Measurements from ENCODE around the gene ZNF502. TPM values are rescaled to one million over a fixed set of nuclear protein-coding genes. Genes with fewer than 3 reads are reported as not detected.

Gene ZNF502
- total and polyA plus RNA-seq, 2 of the 13 experiments (the other 11 are each of a cell fraction or from before 2014, with no cell fraction given), result not detected

DNA sequence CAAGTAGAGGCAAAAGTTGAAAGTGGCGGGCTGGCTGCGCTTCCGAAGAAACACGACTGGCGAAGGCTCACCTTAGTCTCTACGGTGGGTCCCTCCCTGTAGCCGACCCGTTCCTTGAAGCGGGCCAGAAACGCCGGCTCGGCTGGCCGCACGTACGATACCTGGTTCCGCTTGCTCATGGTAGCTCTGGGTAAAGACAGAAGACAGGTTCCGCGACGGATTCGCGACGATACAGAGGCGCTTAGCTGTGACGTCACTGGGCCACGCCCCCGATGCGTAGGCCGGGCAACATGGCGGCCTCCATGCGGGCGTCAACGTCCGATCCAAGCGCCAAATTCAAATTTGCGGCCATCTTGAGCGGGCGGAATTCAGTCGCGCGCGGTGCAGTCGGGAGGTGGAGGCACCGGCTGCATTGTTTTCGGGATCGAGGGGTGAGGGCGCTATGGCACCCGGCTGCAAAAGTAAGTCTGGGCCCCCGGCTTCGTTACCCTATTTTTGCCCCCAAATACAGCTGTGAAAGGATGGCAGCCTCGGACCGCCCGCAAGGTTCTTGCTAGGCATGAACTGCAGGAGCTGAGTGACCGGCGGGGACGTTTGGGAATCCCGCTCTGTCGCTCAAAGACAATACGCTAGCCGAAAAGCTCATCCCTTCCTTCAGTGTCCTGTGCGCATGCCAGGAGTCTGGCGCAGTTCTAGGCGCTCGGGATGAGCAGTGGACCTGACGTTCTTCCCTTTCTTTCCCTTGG is 49.1 kb downstream of the ZNF502 start, which contains the start of the genes KIAA1143 and KIF15 (continued):
- TF ChIP-seq, protein P1, sequence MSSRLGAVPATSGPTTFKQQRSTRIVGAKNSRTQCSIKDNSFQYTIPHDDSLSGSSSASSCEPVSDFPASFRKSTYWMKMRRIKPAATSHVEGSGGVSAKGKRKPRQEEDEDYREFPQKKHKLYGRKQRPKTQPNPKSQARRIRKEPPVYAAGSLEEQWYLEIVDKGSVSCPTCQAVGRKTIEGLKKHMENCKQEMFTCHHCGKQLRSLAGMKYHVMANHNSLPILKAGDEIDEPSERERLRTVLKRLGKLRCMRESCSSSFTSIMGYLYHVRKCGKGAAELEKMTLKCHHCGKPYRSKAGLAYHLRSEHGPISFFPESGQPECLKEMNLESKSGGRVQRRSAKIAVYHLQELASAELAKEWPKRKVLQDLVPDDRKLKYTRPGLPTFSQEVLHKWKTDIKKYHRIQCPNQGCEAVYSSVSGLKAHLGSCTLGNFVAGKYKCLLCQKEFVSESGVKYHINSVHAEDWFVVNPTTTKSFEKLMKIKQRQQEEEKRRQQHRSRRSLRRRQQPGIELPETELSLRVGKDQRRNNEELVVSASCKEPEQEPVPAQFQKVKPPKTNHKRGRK (CRISPR knock-in tag; IDR thresholded peaks at IDR 0.05), result no peak
- no peak for TF ChIP-seq ZFP36 (IDR thresholded peaks at IDR 0.05; ENCODE audit: borderline replicate concordance, low read depth, low read length, partially characterized antibody)
- TF ChIP-seq ZNF10 (CRISPR knock-in tag; IDR thresholded peaks at IDR 0.05; ENCODE audit: borderline replicate concordance, low read depth), result no peak
- no peak for TF ChIP-seq ZFP82 (CRISPR knock-in tag; IDR thresholded peaks at IDR 0.05; ENCODE audit: borderline replicate concordance)
- peak; percentile 20; the same call in 1 of the 2 replicates for TF ChIP-seq BRD4 (CRISPR knock-in tag; IDR thresholded peaks at IDR 0.05)
- TF ChIP-seq POLR2G (IDR thresholded peaks at IDR 0.05; ENCODE audit: low read depth, low read length), result peak; percentile 91
- 0 out of 2 replicates have a peak, but pooled peaks have one; percentile 13 for TF ChIP-seq ZNF354B (CRISPR knock-in tag; IDR thresholded peaks at IDR 0.05)
- no peak for TF ChIP-seq ZNF432 (CRISPR knock-in tag; IDR thresholded peaks at IDR 0.05; ENCODE audit: borderline replicate concordance)
- no peak for TF ChIP-seq ZNF24 (IDR thresholded peaks at IDR 0.05)
- TF ChIP-seq HOXA5 (CRISPR knock-in tag; IDR thresholded peaks at IDR 0.05), result peak; percentile 84
- peak; percentile 95 for TF ChIP-seq ZNF772 (CRISPR knock-in tag; IDR thresholded peaks at IDR 0.05)
- TF ChIP-seq ZNF484 (CRISPR knock-in tag; IDR thresholded peaks at IDR 0.05; ENCODE audit: borderline replicate concordance, low read depth), result no peak
- TF ChIP-seq TOE1 (CRISPR knock-in tag; IDR thresholded peaks at IDR 0.05), result no peak; the same call in 1 of the 2 replicates
- no peak for TF ChIP-seq FOXA1 (IDR thresholded peaks at IDR 0.05)
- peak; percentile 35; the same call in 1 of the 2 replicates for TF ChIP-seq FOXA1 (CRISPR knock-in tag; IDR thresholded peaks at IDR 0.05)
- TF ChIP-seq, protein P2, sequence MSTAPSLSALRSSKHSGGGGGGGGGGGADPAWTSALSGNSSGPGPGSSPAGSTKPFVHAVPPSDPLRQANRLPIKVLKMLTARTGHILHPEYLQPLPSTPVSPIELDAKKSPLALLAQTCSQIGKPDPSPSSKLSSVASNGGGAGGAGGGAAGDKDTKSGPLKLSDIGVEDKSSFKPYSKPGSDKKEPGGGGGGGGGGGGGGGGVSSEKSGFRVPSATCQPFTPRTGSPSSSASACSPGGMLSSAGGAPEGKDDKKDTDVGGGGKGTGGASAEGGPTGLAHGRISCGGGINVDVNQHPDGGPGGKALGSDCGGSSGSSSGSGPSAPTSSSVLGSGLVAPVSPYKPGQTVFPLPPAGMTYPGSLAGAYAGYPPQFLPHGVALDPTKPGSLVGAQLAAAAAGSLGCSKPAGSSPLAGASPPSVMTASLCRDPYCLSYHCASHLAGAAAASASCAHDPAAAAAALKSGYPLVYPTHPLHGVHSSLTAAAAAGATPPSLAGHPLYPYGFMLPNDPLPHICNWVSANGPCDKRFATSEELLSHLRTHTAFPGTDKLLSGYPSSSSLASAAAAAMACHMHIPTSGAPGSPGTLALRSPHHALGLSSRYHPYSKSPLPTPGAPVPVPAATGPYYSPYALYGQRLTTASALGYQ (CRISPR knock-in tag; IDR thresholded peaks at IDR 0.05), result peak; percentile 44; the same call in 1 of the 2 replicates
- no peak for TF ChIP-seq U2AF1 (optimal IDR thresholded peaks at IDR 0.05; ENCODE audit: low read depth, low read length)
- TF ChIP-seq ZNF83 (CRISPR knock-in tag; IDR thresholded peaks at IDR 0.05; ENCODE audit: borderline replicate concordance), result 0 out of 2 replicates have a peak, but pooled peaks have one; percentile 51
- TF ChIP-seq ZC3H13 (CRISPR knock-in tag; IDR thresholded peaks at IDR 0.05), result 0 out of 2 replicates have a peak, but pooled peaks have one; percentile 44
- TF ChIP-seq MEIS2 (CRISPR knock-in tag; IDR thresholded peaks at IDR 0.05), result 0 out of 2 replicates have a peak, but pooled peaks have one; percentile 75
- TF ChIP-seq MYNN (CRISPR knock-in tag; IDR thresholded peaks at IDR 0.05; ENCODE audit: low read depth), result no peak
- TF ChIP-seq MED8 (CRISPR knock-in tag; IDR thresholded peaks at IDR 0.05; ENCODE audit: insufficient replicate concordance), result no peak
- TF ChIP-seq DPF2 (CRISPR knock-in tag; IDR thresholded peaks at IDR 0.05; ENCODE audit: borderline replicate concordance, low read depth), result no peak
- peak; percentile 70 for TF ChIP-seq ZBTB38 (CRISPR knock-in tag; IDR thresholded peaks at IDR 0.05)
- TF ChIP-seq ZMAT3 (CRISPR knock-in tag; conservative IDR thresholded peaks at IDR 0.05), result peak; percentile 84; the same call in 1 of the 2 replicates
- TF ChIP-seq MBNL3 (CRISPR knock-in tag; conservative IDR thresholded peaks at IDR 0.05), result no peak

All from HepG2 (cell line).